ENCODE data around the gene LPIN2. TPM values are rescaled to one million over a fixed set of nuclear protein-coding genes. Genes with fewer than 3 reads are reported as not detected.

The LPIN2 gene
- total RNA-seq, 4 donors from 2014 or later: 39.4 to 68.0 (median 47.4) TPM

- TF ChIP-seq POLR2A (IDR thresholded peaks at IDR 0.05): no peak
- TF ChIP-seq CTCF (IDR thresholded peaks at IDR 0.05): no peak
- H3K27ac ChIP-seq: peak overlapping the region; percentile 39 to 89 (median 57)
- H3K4me3 ChIP-seq (replicated peaks in 1 of 3): no peak overlapping the region
- WGBS, 2 donors: 59 to 79% methylated on average over 3 of the region's 3 CpGs
- H3K9me3 ChIP-seq: no peaks in the 10 kb centered on the region
- intact Hi-C loops (cut with DNase I): no loop called here
- no peaks in the 10 kb centered on the region for H3K36me3 ChIP-seq
- no peaks in the 10 kb centered on the region for H3K27me3 ChIP-seq
- H3K4me1 ChIP-seq: peaks cover 63 to 70% of the 10 kb centered on the region in 2 donors
- no peak for DNase-seq
Observed at GRCh38 chr18:2978661-2979106, 34.3 kb downstream of the LPIN2 start.

GRCh38 chr18:2978208-2978607, 34.7 kb downstream of the LPIN2 start:
- Histone ChIP-seq H3K27me3 (no peaks in the 10 kb centered on the region), H3K27ac (peak overlapping the region; percentile 39 to 89 (median 57)), H3K36me3 (no peaks in the 10 kb centered on the region), H3K4me1 (peaks cover 59 to 70% of the 10 kb centered on the region in 2 donors), H3K4me3 (replicated peaks in 1 of 3) (no peak overlapping the region), H3K9me3 (no peaks in the 10 kb centered on the region)
- no peak for DNase-seq
- TF ChIP-seq POLR2A (IDR thresholded peaks at IDR 0.05): no peak
- no peak for TF ChIP-seq CTCF (IDR thresholded peaks at IDR 0.05)
- WGBS, 2 donors: 56 to 72% methylated on average over 3 of the region's 3 CpGs
- intact Hi-C loops (cut with DNase I): no loop called here

- no peak overlapping the region for H3K27ac ChIP-seq
- H3K4me3 ChIP-seq (replicated peaks in 1 of 3): no peak overlapping the region
- H3K36me3 ChIP-seq: no peaks in the 10 kb centered on the region
- 87 to 88% methylated on average over 8 of the region's 8 CpGs for WGBS, 2 donors
- H3K9me3 ChIP-seq: no peaks in the 10 kb centered on the region
- TF ChIP-seq POLR2A (IDR thresholded peaks at IDR 0.05) (no peak), CTCF (IDR thresholded peaks at IDR 0.05) (no peak)
- intact Hi-C loops (cut with DNase I): no loop called here
- no peaks in the 10 kb centered on the region for H3K27me3 ChIP-seq
- H3K4me1 ChIP-seq: peaks cover 48 to 61% of the 10 kb centered on the region in 2 donors
- no peak for DNase-seq
Observed at GRCh38 chr18:2976218-2977132, 36.5 kb downstream of the LPIN2 start.

- WGBS, 2 donors: 97 to 100% methylated on average over 3 of the region's 3 CpGs
Observed at GRCh38 chr18:2974731-2975130, 38.2 kb downstream of the LPIN2 start.

More at GRCh38 chr18:2974731-2975130, 38.2 kb downstream of the LPIN2 start:
- H3K36me3 ChIP-seq: no peaks in the 10 kb centered on the region
- H3K9me3 ChIP-seq: no peaks in the 10 kb centered on the region
- no peak for DNase-seq
- intact Hi-C loops (cut with DNase I): no loop called here
- peaks cover 37 to 60% of the 10 kb centered on the region in 2 donors for H3K4me1 ChIP-seq
- TF ChIP-seq CTCF (IDR thresholded peaks at IDR 0.05) (no peak), POLR2A (IDR thresholded peaks at IDR 0.05) (no peak)
- no peaks in the 10 kb centered on the region for H3K27me3 ChIP-seq
- H3K27ac ChIP-seq: no peak overlapping the region
- H3K4me3 ChIP-seq (replicated peaks in 1 of 3): no peak overlapping the region

All from thyroid gland (tissue), 4 donors.